ENCODE results near the gene SSH2.

- TF ChIP-seq EZH2phosphoT487 (IDR thresholded peaks at IDR 0.05; ENCODE audit: insufficient read depth, low read depth) (no peak), EZH2 (IDR thresholded peaks at IDR 0.05; ENCODE audit: insufficient read depth, poor library complexity, severe bottlenecking) (no peak)
Observed at GRCh38 chr17:29612094-29612403, 318.0 kb downstream of the SSH2 start.

All from GM23248 (cell line).